Hippocampal formation (tissue), 2 donors: ENCODE data around the gene B4GALNT3.

Source experiments
- DNase-seq, 2 donors: peaks; one replicate each; lab custom pipeline; 2025; lab: John Stamatoyannopoulos, UW

The B4GALNT3 gene

DNA sequence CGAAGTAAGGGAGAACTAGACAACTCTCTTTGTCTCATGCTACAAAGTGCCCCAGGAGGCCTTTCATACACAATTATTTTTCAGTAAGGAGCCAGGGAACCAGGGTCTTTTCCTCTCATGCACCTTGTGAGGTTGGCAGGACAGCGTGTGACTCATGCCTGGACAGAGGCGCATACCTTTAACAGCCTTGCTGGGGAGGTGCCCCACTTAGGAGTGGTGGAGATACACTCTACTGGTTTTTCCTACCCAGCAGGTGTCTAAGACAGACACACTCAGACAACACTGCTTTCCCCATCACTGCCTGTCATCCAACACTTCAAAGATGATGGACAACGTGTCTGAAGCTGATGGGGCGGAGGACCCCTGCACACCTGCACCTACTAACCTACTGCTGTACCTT lies 49.1 kb downstream of the B4GALNT3 start:
- DNase-seq: no peak

GRCh38 chr12:509500-509899 lies 49.8 kb downstream of the B4GALNT3 start:
- DNase-seq: no peak

DNA sequence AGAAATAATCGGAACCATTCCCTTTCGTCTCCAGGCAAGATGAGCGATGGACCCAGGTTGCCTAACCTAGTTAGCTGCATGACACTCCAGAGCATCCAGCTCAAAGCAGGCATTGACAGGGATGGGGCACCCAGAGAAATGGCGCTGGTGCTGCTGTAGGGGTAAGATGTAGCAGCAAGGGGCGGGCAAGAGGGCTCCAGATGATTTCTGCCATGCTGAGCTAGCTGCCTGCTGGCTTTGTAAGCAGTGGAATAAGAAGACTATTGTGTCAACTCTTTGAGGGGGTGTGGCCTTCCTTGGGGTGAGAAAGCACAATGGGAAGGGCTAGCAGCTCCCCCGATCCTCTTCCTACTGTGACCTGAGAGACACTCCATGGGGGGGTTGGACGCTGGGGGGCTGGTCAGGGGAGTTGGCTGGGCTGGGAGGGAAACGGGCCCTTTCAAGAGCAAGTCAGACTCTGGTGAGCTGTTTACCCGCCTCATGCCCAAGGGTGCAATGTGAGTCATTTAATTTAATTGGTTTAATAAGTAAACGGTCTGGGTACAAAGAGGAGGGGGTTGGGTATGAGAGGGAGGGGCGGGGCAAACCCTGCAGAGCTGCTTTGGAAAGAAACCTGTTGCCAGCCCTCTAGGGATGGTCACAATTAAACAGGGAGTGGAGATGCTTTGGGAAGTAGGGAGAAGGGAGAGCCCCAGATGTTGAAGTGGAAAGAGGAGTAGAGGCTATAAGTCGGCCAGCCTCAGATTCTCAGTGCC lies 50.5 kb downstream of the B4GALNT3 start:
- no peak for DNase-seq

DNA sequence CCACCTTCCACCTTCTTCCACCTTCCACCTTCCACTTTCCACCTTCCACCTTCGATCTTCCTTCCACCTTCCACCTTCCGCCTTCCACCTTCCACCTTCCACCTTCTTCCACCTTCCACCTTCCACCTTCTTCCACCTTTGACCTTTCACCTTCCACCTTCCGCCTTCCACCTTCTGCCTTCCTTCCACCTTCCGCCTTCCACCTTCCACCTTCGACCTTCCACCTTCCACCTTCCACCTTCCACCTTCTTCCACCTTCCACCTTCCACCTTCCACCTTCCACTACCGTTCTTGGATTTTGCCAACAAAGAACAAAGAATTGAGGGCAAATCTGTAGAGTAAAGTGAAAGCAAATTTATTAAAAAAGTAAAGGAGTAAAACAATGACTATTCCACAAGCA lies 53.2 kb downstream of the B4GALNT3 start:
- no peak for DNase-seq

DNA sequence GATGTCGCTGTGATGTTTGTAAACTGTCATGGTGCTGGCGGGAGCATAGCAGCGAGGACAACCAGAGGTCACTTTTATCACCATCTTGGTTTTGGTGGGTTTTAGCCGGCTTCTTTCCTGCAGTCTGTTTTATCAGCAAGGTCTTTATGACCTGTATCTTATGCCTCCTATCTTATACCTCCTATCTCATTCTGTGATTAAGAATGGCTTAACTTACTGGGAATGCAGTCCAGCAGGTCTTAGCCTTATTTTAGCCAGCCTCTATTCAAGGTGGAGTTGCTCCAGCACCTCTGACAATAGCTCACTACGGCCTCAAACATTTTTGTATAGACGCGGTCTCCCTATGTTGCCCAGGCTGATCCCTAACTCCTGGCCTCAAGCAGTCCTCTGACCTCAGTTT lies 53.7 kb downstream of the B4GALNT3 start:
- DNase-seq: no peak

DNA sequence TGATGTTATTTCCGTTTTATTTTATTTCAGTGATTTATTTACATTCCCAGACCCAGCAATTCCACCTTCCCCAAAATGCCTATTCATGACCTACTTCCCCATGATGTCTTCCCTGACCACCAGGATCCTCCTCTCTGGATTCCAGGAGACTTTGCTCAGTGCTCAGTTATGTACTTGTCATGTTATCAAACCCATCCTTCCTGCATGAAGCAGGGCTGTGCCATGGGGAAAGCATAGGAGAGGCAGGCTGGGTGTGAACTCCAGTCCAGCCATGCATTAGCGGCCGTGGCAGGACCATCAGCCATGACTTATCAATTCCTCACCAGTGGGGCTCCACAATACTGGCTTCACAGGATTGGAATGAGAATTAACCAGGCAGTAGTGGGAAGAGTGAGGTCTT lies 57.8 kb downstream of the B4GALNT3 start:
- DNase-seq: no peak

DNA sequence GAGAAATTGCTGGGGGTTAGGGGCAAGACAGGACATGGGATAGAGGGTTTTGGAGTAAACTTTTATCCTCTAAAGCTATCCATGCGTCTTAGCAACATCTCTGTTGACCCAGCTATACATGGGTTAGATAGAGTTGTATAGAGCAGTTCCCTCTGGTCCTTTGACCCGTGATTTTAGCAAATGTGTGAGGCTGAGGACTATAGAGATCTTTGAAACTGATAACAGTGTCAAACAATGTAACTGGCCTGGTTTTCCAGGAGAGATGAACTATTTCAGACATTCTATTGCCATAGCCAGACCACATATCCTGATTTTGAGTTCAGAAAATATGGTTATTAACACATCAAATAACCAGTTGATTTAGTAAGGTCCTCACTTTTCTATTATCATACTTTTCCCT lies 60.4 kb downstream of the B4GALNT3 start:
- DNase-seq: no peak

DNA sequence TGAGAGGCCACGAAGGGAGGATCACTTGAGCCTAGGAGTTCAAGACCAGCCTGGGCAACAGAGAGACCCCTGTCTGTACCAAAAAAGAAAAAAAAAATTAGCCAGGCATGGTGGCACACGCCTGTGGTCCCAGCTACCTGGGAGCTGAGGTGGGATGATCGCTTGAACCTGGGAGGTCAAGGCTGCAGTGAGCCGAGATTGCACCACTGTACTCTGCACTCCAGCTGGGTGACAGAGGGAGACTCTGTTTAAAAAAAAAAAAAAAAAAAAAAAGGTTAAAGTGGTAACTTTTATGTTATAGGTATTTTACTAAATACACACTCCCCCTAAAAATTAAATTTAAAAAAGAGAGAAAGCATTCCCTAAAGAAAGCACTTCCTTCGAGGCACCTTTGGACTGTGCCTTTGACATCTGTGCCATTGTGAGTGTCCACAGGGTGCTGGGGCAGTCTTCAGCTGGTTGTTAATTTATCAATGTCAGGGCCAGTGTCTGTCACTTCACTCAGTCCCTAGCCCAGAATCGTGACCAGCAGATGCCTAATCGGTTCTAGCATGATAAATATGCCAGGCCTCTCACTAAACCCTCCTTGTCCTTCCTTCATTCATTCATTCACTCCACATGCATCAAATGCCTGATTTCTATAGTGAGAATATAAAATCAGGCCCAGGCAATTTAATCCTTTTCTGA lies 63.1 kb downstream of the B4GALNT3 start:
- no peak for DNase-seq

GRCh38 chr12:524167-524951 lies 64.6 kb downstream of the B4GALNT3 start:
- DNase-seq: no peak

- DNase-seq: no peak
Observed at GRCh38 chr12:526089-526488, 66.3 kb downstream of the B4GALNT3 start.

DNA sequence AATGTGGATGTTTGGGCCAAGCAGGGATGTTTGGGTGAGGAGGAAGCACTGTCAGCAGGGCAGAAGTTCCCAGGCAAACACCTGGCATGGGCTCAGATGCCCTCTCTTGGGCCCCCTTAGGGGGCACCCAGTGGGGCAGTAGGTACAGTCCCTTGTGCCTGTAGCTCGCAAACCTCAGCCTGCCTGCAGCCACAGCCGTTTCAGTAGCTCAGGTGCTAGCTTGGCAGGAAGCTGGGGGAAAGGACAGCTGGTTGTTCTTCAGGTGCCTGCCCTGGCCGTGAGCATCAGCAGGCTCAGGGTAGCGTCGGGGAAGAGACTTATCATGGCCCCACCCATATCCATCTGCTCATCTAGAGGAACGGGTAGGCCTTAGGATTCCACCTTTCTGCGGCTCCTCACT lies 67.5 kb downstream of the B4GALNT3 start:
- DNase-seq: no peak

GRCh38 chr12:527729-528128 lies 68.0 kb downstream of the B4GALNT3 start:
- DNase-seq: no peak

DNA sequence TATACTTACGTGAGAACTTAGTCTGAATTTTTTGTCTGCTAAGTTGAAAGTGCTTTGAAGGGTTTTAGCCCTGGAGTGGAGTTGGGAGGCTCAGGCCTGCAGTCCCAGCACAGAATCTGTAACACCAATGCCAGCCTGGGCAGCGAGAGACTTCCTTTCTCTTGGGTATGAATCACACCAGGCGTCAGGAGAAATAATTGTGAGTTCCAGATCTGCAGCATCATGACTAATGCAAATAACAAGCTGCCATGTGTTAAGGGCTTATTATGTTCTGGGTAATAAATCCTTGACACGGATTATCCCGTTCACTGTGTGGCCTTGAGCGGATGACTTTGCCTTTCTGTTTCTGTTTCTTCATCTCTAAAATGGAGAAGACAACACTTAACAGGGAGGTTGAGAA lies 70.6 kb downstream of the B4GALNT3 start:
- DNase-seq: no peak

DNA sequence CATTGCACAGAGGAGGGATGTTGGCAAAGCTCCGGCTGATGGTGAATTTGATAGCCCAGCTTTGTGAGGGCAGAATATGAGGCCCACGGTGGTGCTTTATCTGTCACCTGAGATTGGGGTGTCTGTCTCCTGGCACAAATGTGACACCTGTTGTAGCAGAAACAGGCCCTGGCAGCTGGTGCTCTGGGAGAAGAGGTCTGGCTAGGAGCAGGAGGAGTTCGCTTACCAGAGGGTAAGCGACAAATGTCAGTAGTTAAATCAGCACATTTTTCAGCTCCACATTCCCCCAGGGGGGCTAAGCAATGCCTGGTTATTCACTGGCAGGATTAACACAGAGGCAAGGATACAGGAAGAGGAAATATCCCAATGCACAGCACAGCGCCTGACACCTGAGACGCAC lies 71.1 kb downstream of the B4GALNT3 start:
- DNase-seq: no peak

DNA sequence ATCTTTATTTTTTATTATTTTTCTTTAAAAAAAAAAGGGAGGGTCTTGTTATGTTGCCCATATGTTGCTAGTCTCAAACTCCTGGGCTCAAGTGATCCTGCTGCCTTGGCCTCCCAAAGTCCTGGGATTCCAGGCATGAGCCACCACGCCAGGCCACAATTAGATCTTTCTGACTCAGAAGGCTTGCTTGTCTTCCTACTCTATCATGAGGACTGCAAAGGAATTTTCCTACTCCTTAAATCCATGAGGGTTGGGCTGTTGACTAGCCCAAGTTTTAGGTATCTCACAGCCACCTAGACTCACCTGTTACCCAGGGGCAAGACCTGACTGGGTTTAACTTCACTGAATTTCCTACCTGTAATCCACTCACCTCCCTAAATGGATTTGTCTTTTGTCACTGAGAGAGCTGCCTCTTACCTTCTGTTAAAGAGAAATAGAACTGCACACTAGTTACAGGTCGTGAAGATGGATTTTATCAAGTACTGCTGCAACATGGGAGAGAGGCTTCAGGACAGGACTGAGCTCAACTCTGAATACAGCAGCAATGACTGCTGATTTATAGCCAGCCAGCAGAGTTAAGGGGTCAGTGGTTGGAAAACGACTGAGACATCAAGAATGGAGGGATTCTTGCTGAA lies 72.3 kb downstream of the B4GALNT3 start:
- no peak for DNase-seq

GRCh38 chr12:532908-533565 lies 73.3 kb downstream of the B4GALNT3 start:
- no peak for DNase-seq

DNA sequence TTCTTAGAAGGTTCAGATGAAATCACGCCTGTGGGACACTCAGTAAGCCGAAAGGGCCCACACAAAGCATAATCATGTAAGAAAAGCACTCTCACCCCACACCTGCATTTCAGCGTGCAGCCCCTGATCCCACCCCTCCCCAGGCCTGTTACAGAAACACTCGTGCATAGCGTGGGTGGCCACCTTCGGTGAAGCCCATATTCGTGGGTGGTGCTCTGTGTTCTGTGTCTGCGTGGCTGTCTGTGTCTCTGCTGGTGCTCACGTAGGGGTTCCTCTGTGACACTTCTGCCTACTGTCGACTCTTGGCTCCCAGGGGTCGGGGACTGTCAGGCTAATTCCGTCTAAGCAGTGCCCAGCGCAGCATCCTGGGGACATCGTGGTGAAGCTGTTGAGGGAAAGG lies 74.0 kb downstream of the B4GALNT3 start:
- DNase-seq: no peak

DNA sequence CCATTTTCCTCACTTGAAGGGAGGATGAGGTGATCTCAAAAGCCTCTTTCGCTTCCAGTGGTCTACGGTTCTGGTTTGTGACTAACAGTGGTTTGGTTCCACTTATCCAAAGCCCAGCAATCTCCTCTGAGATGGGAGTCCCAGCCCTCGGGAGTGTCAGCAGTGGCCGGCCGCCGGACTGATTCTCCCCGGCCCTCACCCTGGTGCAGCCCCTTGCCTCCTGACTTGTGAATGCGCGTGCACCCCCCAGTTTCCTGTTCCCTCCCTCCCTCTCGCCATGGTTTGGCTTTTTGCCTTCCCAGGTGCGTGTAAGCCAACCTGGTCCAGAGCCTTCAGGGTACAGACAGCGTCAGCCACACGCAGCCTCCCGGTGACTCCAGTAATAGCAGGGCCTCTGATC lies 74.5 kb downstream of the B4GALNT3 start:
- no peak for DNase-seq

- DNase-seq: no peak
Observed at GRCh38 chr12:535396-535795, 75.7 kb downstream of the B4GALNT3 start.

- no peak for DNase-seq
Observed at GRCh38 chr12:536751-537245, 77.1 kb downstream of the B4GALNT3 start.

DNA sequence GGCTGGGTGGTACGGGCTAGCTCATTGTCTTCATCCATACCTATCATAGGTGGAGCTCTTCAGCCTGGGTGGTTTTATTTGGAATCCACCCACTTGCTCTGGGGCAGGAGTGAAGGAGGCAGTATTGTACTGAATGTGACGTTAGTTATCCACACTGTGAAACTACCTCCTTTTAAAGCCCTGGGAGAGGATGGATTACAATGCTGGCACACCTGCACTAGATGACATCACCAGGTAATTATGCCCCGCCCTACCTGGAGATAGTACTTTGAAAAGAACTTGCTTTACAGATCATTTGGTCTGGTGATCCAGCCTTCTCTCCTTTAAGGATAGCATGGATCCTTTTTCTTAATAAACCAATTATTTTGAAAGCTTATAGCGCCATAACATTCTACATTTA lies 78.0 kb downstream of the B4GALNT3 start:
- DNase-seq: no peak
